ENCODE measurements around the gene TMEM247. TPM values are rescaled to one million over a fixed set of nuclear protein-coding genes. Genes with fewer than 3 reads are reported as not detected.

Gene TMEM247
- total RNA-seq, 1 experiment from 2014 or later: not detected

GRCh38 chr2:46486436-46486835 lies 7.1 kb downstream of the TMEM247 start:
- CTCF ChIA-PET: interaction anchor here (1.6 kb wide), 1 partner anchor 20 kb away, joined by 3 read pairs; no protein-coding TSS in a partner anchor
- Mint-ChIP-seq H3K4me1 (peaks cover 21% of the 10 kb centered on the region), H3K27me3 (ENCODE audit: low read depth) (no peaks in the 10 kb centered on the region; the same call in 1 of the 2 replicates), H3K9me3 (no peaks in the 10 kb centered on the region), H3K27ac (no peak overlapping the region), H3K36me3 (no peaks in the 10 kb centered on the region), H3K4me3 (no peak overlapping the region)
- DNase-seq (ENCODE audit: low spot score): no peak
- POLR2A ChIA-PET: no interaction called here
- TF ChIP-seq TCF7 (CRISPR knock-in tag; IDR thresholded peaks at IDR 0.05; ENCODE audit: low read depth): no peak
- TF ChIP-seq STAT6 (CRISPR knock-in tag; conservative IDR thresholded peaks at IDR 0.05; ENCODE audit: low read depth): no peak
- no peak for TF ChIP-seq TEAD4 (CRISPR knock-in tag; IDR thresholded peaks at IDR 0.05)
- ATAC-seq: no peak

GRCh38 chr2:46487667-46488335 lies 8.4 kb downstream of the TMEM247 start:
- no peak overlapping the region for H3K27ac Mint-ChIP-seq
- no peaks in the 10 kb centered on the region for H3K9me3 Mint-ChIP-seq
- H3K27me3 Mint-ChIP-seq (ENCODE audit: low read depth): peaks cover 2% of the 10 kb centered on the region; the same call in 1 of the 2 replicates
- ChIA-PET CTCF (interaction anchor here (1.6 kb wide), 1 partner anchor 19 kb away, joined by 3 read pairs; no protein-coding TSS in a partner anchor), POLR2A (no interaction called here)
- H3K36me3 Mint-ChIP-seq: no peaks in the 10 kb centered on the region
- no peak overlapping the region for H3K4me3 Mint-ChIP-seq
- DNase-seq (ENCODE audit: low spot score) (no peak), ATAC-seq (peak; percentile 19)
- peaks cover 21% of the 10 kb centered on the region for H3K4me1 Mint-ChIP-seq
- TF ChIP-seq CDX4 (CRISPR knock-in tag; IDR thresholded peaks at IDR 0.05; ENCODE audit: borderline replicate concordance) (no peak), PRDM15 (CRISPR knock-in tag; IDR thresholded peaks at IDR 0.05) (peak; percentile 31; the same call in 1 of the 2 replicates), E2F4 (CRISPR knock-in tag; IDR thresholded peaks at IDR 0.05; ENCODE audit: borderline replicate concordance, low read depth) (no peak), USF2 (CRISPR knock-in tag; IDR thresholded peaks at IDR 0.05) (peak; percentile 37; the same call in 1 of the 2 replicates)

GRCh38 chr2:46488389-46488788 lies 9.0 kb downstream of the TMEM247 start:
- no peak for TF ChIP-seq GTF2I (CRISPR knock-in tag; conservative IDR thresholded peaks at IDR 0.05)
- TF ChIP-seq NFATC4 (CRISPR knock-in tag; IDR thresholded peaks at IDR 0.05): no peak
- no peak for TF ChIP-seq PREB (CRISPR knock-in tag; IDR thresholded peaks at IDR 0.05; ENCODE audit: borderline replicate concordance)
- no peak for TF ChIP-seq JUN (CRISPR knock-in tag; IDR thresholded peaks at IDR 0.05)
- TF ChIP-seq MYBL2 (CRISPR knock-in tag; IDR thresholded peaks at IDR 0.05): no peak
- no peak for TF ChIP-seq RORB (CRISPR knock-in tag; IDR thresholded peaks at IDR 0.05)
- TF ChIP-seq ATF3 (CRISPR knock-in tag; conservative IDR thresholded peaks at IDR 0.05): no peak
- ChIA-PET CTCF (interaction anchor here (1.4 kb wide), 1 partner anchor 66 kb away, joined by 5 read pairs; no protein-coding TSS in a partner anchor), POLR2A (no interaction called here)
- ATAC-seq (peak; percentile 31; the same call in 1 of the 2 replicates), DNase-seq (ENCODE audit: low spot score) (no peak)
- Mint-ChIP-seq H3K27me3 (ENCODE audit: low read depth) (peaks cover 2% of the 10 kb centered on the region; the same call in 1 of the 2 replicates), H3K4me1 (peaks cover 21% of the 10 kb centered on the region), H3K9me3 (no peaks in the 10 kb centered on the region), H3K4me3 (no peak overlapping the region), H3K27ac (no peak overlapping the region), H3K36me3 (no peaks in the 10 kb centered on the region)

Measured in WTC11 (cell line).